H1 (cell line): ENCODE data around the gene FRMD6. TPM values are rescaled to one million over a fixed set of nuclear protein-coding genes. Genes with fewer than 3 reads are reported as not detected.
A peak's percentile ranks its signal among the peaks of the same experiment; 100 is the strongest.

ENCODE experiments used
- CTCF ChIA-PET: fragments of 300-600 bp; sonication (Branson Sonifier 250); formaldehyde crosslinking; loops from one replicate; lab custom pipeline; 2021; ENCODE audit not compliant: partially characterized antibody; lab: Charles Lee
- POLR2A ChIA-PET: fragments of 300-600 bp; sonication (Branson Sonifier 250); formaldehyde crosslinking; loops from one replicate; lab custom pipeline; 2021; ENCODE audit warnings: inconsistent platforms; ENCODE audit not compliant: partially characterized antibody; lab: Charles Lee
- DNase-seq, 2 experiments: peaks; one replicate each; pipeline versions ENCODE4 v3.0.0 to v3.0.0-alpha.2; 2010 to 2022; ENCODE audit warnings: low spot score in 2 of 2, low read depth in 1 of 2, mixed read lengths in 1 of 2
- FAIRE-seq: peaks from 2 replicates; lab custom pipeline; 2011; peaks lifted over from hg19 to GRCh38; lab: Jason Lieb, UNC
- H2AFZ ChIP-seq: 2 replicates; pipeline ENCODE4 v1.8.1; 2012; ENCODE audit warnings: low read length, inconsistent platforms
- H2AK5ac ChIP-seq: 2 replicates; pipeline ENCODE4 v1.6.1; 2013; ENCODE audit warnings: low read depth, low read length
- H2BK120ac ChIP-seq: replicated peaks from 2 replicates; pipeline ENCODE3; 2013; ENCODE audit warnings: low read depth, low read length, inconsistent platforms
- H2BK12ac ChIP-seq: 2 replicates; pipeline ENCODE4 v1.6.1; 2013; ENCODE audit warnings: low read depth, low read length
- H2BK15ac ChIP-seq: 2 replicates; pipeline ENCODE4 v1.6.1; 2013; ENCODE audit warnings: low read length
- H2BK20ac ChIP-seq: 2 replicates; pipeline ENCODE4 v1.6.1; 2013; ENCODE audit warnings: low read length
- H2BK5ac ChIP-seq: 2 replicates; pipeline ENCODE4 v1.6.1; 2013; ENCODE audit warnings: low read depth, low read length
- H3K14ac ChIP-seq: 2 replicates; pipeline ENCODE4 v1.6.1; 2013; ENCODE audit warnings: inconsistent platforms; ENCODE audit not compliant: insufficient read length
- H3K18ac ChIP-seq: 2 replicates; pipeline ENCODE4 v1.6.1; 2013; ENCODE audit warnings: low read length; ENCODE audit errors: extremely low read depth
- H3K23ac ChIP-seq: 2 replicates; pipeline ENCODE4 v1.6.1; 2013; ENCODE audit warnings: inconsistent platforms; ENCODE audit not compliant: insufficient read length
- H3K23me2 ChIP-seq: 2 replicates; pipeline ENCODE4 v1.6.1; 2013; ENCODE audit warnings: low read depth, low read length
- H3K27ac ChIP-seq: 2 replicates; pipeline ENCODE4 v1.6.1; 2011; ENCODE audit warnings: low read depth, low read length, inconsistent platforms
- H3K27me3 ChIP-seq, 4 experiments: replicated peaks in 1 of 4; 1 replicate in 1 of 4; 2 replicates in 3 of 4; pipeline versions ENCODE4 v1.6.1 to v1.8.1; 2011 to 2013; ENCODE audit warnings: low read length in 3 of 4, mild to moderate bottlenecking in 3 of 4, inconsistent platforms in 2 of 4, mixed read lengths in 2 of 4, moderate library complexity in 1 of 4; ENCODE audit not compliant: control insufficient read depth in 3 of 4, insufficient read depth in 3 of 4; ENCODE audit errors: extremely low read depth in 1 of 4
- H3K36me3 ChIP-seq, 4 experiments: 2 replicates each; pipeline versions ENCODE4 v1.6.1 to v1.8.1; 2011 to 2013; ENCODE audit warnings: mild to moderate bottlenecking in 4 of 4, low read length in 3 of 4, moderate library complexity in 2 of 4, control low read depth in 1 of 4, inconsistent platforms in 1 of 4; ENCODE audit not compliant: insufficient read depth in 4 of 4, control insufficient read depth in 2 of 4
- H3K4ac ChIP-seq: replicated peaks from 2 replicates; pipeline ENCODE3; 2013; ENCODE audit warnings: low read length, low read depth, mixed read lengths, inconsistent platforms; ENCODE audit not compliant: insufficient read length
- H3K4me1 ChIP-seq, 4 experiments: replicated peaks in 1 of 4; 1 replicate in 1 of 4; 2 replicates in 3 of 4; pipeline versions ENCODE4 v1.6.1 to v1.8.1; 2011 to 2013; ENCODE audit warnings: low read length in 3 of 4, inconsistent platforms in 2 of 4, mixed read lengths in 1 of 4; ENCODE audit not compliant: insufficient read depth in 4 of 4, control insufficient read depth in 3 of 4
- H3K4me2 ChIP-seq, 2 experiments: 2 replicates each; pipeline versions ENCODE4 v1.6.1 to v1.8.1; 2011 to 2013; ENCODE audit warnings: low read depth in 2 of 2, low read length in 2 of 2, control low read depth in 1 of 2, inconsistent platforms in 1 of 2, mild to moderate bottlenecking in 1 of 2; ENCODE audit not compliant: insufficient read depth in 1 of 2
- H3K4me3 ChIP-seq, 4 experiments: fragments of 200-600, 300-600 bp in 1 of 4; sonication (generic), shearing (Covaris generic), sonication (Bioruptor Twin) in 1 of 4; 2 replicates each; pipeline versions ENCODE4 v1.5.1 to v1.8.1; 2011 to 2016; ENCODE audit warnings: low read length in 4 of 4, low read depth in 3 of 4, control low read depth in 2 of 4, inconsistent platforms in 2 of 4, mild to moderate bottlenecking in 2 of 4, mixed read lengths in 1 of 4, moderate library complexity in 1 of 4; ENCODE audit not compliant: insufficient read depth in 2 of 4; ENCODE audit errors: extremely low read depth in 1 of 4
- H3K56ac ChIP-seq: replicated peaks from 2 replicates; pipeline ENCODE3; 2013; ENCODE audit warnings: low read depth, mild to moderate bottlenecking, mixed read lengths, low read length, inconsistent platforms; ENCODE audit not compliant: insufficient read length
- H3K79me1 ChIP-seq: 2 replicates; pipeline ENCODE4 v1.6.1; 2013; ENCODE audit warnings: low read depth, low read length, control low read depth
- H3K79me2 ChIP-seq, 2 experiments: 2 replicates each; pipeline versions ENCODE4 v1.6.1 to v1.8.1; 2012 to 2013; ENCODE audit warnings: low read length in 2 of 2, mild to moderate bottlenecking in 2 of 2, inconsistent platforms in 1 of 2; ENCODE audit not compliant: insufficient read depth in 2 of 2, control insufficient read depth in 1 of 2
- H3K9ac ChIP-seq, 4 experiments: replicated peaks in 1 of 4; 1 replicate in 1 of 4; 2 replicates in 3 of 4; pipeline versions ENCODE4 v1.6.1 to v1.8.1; 2011 to 2013; ENCODE audit warnings: low read depth in 3 of 4, low read length in 3 of 4, control low read depth in 2 of 4, mild to moderate bottlenecking in 2 of 4, moderate library complexity in 2 of 4, inconsistent platforms in 1 of 4; ENCODE audit errors: extremely low read depth in 1 of 4
- H3K9me3 ChIP-seq, 2 experiments: 2 replicates each; pipeline versions ENCODE4 v1.6.1 to v1.8.1; 2012 to 2013; ENCODE audit warnings: mild to moderate bottlenecking in 2 of 2, moderate library complexity in 2 of 2, control low read depth in 1 of 2, inconsistent platforms in 1 of 2, low read depth in 1 of 2, low read length in 1 of 2, mixed read lengths in 1 of 2; ENCODE audit not compliant: insufficient read depth in 2 of 2
- H4K20me1 ChIP-seq, 2 experiments: replicated peaks in 1 of 2; 2 replicates each; pipeline versions ENCODE3 to v1.8.1; 2011 to 2013; ENCODE audit warnings: inconsistent platforms in 2 of 2, low read length in 2 of 2, mild to moderate bottlenecking in 1 of 2; ENCODE audit not compliant: insufficient read depth in 2 of 2, control insufficient read depth in 1 of 2
- H4K5ac ChIP-seq: 2 replicates; pipeline ENCODE4 v1.6.1; 2013; ENCODE audit warnings: low read length, low read depth, mixed read lengths, inconsistent platforms; ENCODE audit not compliant: insufficient read length
- H4K8ac ChIP-seq: 2 replicates; pipeline ENCODE4 v1.8.0; 2013; ENCODE audit warnings: mild to moderate bottlenecking, moderate library complexity, low read length, inconsistent platforms; ENCODE audit not compliant: insufficient read depth; ENCODE audit errors: extremely low read depth
- H4K91ac ChIP-seq: replicated peaks from 2 replicates; pipeline ENCODE3; 2013; ENCODE audit warnings: low read length, mixed read lengths, inconsistent platforms; ENCODE audit not compliant: insufficient read length
- CHD1 ChIP-seq: IDR thresholded peaks from 2 replicates; pipeline ENCODE4 v1.6.1; 2012; ENCODE audit warnings: low read depth, low read length, improper control_type of control experiment
- FOSL1 ChIP-seq: IDR thresholded peaks from 2 replicates; pipeline ENCODE4 v1.6.1; 2011; ENCODE audit warnings: mild to moderate bottlenecking, low read depth, low read length, moderate library complexity; ENCODE audit not compliant: insufficient read depth
- JUND ChIP-seq: IDR thresholded peaks from 2 replicates; pipeline ENCODE4 v1.6.1; 2011; ENCODE audit warnings: mild to moderate bottlenecking, improper control_type of control experiment, low read length
- KDM4A ChIP-seq: IDR thresholded peaks from one replicate; pipeline ENCODE4 v1.7.1; 2012; ENCODE audit warnings: low read depth, mild to moderate bottlenecking, moderate library complexity, low read length, inconsistent platforms; ENCODE audit not compliant: severe bottlenecking
- MAFK ChIP-seq: IDR thresholded peaks from 2 replicates; pipeline ENCODE4 v1.6.1; 2012; ENCODE audit warnings: low read depth, mild to moderate bottlenecking, improper control_type of control experiment, low read length
- NANOG ChIP-seq: IDR thresholded peaks from 2 replicates; pipeline ENCODE4 v1.6.1; 2011; ENCODE audit warnings: low read length, low read depth, mild to moderate bottlenecking, inconsistent platforms; ENCODE audit not compliant: insufficient read depth, poor library complexity, severe bottlenecking
- TAF1 ChIP-seq: IDR thresholded peaks from 2 replicates; pipeline ENCODE4 v1.6.1; 2011; ENCODE audit warnings: mild to moderate bottlenecking, low read depth, low read length
- WGBS, 2 experiments: shearing (Covaris generic) in 1 of 2; methylation state at CpG; one replicate each; pipeline versions ENCODE4 v1.1.6 to v1.1.7; 2013 to 2015; ENCODE audit warnings: low lambda C conversion rate in 2 of 2, mixed read lengths in 2 of 2, inconsistent platforms in 1 of 2, low coverage in 1 of 2, missing lambda C conversion rate in 1 of 2; ENCODE audit not compliant: insufficient replicate concordance in 2 of 2, insufficient coverage in 1 of 2, insufficient read length in 1 of 2; ENCODE audit errors: extremely low coverage in 1 of 2, missing lambda C conversion rate in 1 of 2; 5-methylcytosine and 5-hydroxymethylcytosine counted together
- polyA plus RNA-seq, 7 experiments: library from polyadenylated mRNA; depleted of rRNA in 3 of 7; stranded (reverse) in 5 of 7; unstranded in 2 of 7; fragments of >200 nt in 5 of 7; fragments of 200-250 nt in 2 of 7; gene quantifications; 1 replicate in 5 of 7; 2 replicates in 1 of 7; 4 replicates in 1 of 7; pipeline versions ENCODE4 v1.2.1 to v1.2.3, GENCODE V29; 2011 to 2013; ENCODE audit warnings: missing spikeins in 2 of 7, mixed read lengths in 2 of 7
- total RNA-seq: library from RNA; stranded (reverse); fragmentation: NEBNext Ultra II Directional; extraction: Animal tissue kit (Norgen Biotek cat#: 25700); gene quantifications from 2 replicates; pipeline ENCODE4 v1.2.1, GENCODE V29; 2021

FRMD6 gene
- total and polyA plus RNA-seq, 2 of the 8 experiments (the other 6 are each of a cell fraction or from before 2014, with no cell fraction given): 5.4 to 23.7 TPM

DNA sequence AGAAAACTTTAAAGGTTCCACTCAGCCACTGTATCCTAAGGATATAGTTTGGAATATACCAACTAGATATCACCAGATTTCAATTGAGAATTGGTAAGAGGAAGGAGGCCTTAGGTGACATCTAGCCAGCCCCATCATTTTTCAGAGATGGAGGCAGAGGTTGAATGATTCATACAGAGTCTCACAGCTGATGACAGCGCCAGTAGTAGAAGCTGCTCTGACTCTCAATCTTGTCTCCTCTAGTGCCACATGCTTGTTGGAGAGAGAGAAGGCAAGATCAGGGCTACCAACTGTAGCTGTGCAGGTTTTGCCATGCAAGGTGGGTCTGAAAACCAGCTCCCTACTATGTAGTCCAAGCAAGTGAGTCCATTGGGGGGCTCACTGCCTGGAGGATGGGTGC lies 6.1 kb downstream of the FRMD6 start:
- H3K27me3 ChIP-seq: no peaks in the 10 kb centered on the region
- H3K4me3 ChIP-seq: no peak overlapping the region
- no peak overlapping the region for H3K27ac ChIP-seq
- H3K79me2 ChIP-seq: peaks cover 0 to 49% of the 10 kb centered on the region in 2 experiments; a peak in 3 of 4 replicates
- no peak overlapping the region for H2BK120ac ChIP-seq
- no peak overlapping the region for H2BK15ac ChIP-seq
- 0 out of 2 replicates have a peak overlapping the region, but pooled peaks have one; percentile 53 for H2BK5ac ChIP-seq
- no peak overlapping the region for H2BK20ac ChIP-seq
- DNase-seq (no peak), FAIRE-seq (no peak)
- H3K4me1 ChIP-seq: peaks cover 0 to 9% (median 2%) of the 10 kb centered on the region in 4 experiments; a peak in 5 of 7 replicates
- peaks cover 3% of the 10 kb centered on the region for H3K79me1 ChIP-seq
- H2AFZ ChIP-seq: no peak overlapping the region
- no peak overlapping the region for H3K9ac ChIP-seq
- no peaks in the 10 kb centered on the region for H4K20me1 ChIP-seq
- no peak for TF ChIP-seq NANOG
- TF ChIP-seq FOSL1: no peak
- TF ChIP-seq MAFK: no peak
- TF ChIP-seq CHD1: no peak
- TF ChIP-seq JUND: no peak
- TF ChIP-seq KDM4A: no peak
- TF ChIP-seq TAF1: no peak
- no peak overlapping the region for H4K5ac ChIP-seq
- ChIA-PET POLR2A (no interaction called here), CTCF (interaction anchor here (0.7 to 1.8 kb wide), 3 partner anchors 93 to 119 kb away, joined by 3 to 6 read pairs (median 4); no protein-coding TSS in a partner anchor)
- no peak overlapping the region for H2BK12ac ChIP-seq
- no peak overlapping the region for H3K4ac ChIP-seq
- no peak overlapping the region for H3K18ac ChIP-seq
- no peaks in the 10 kb centered on the region for H3K9me3 ChIP-seq
- H3K14ac ChIP-seq: no peak overlapping the region
- no peak overlapping the region for H2AK5ac ChIP-seq
- no peak overlapping the region for H4K8ac ChIP-seq
- 84% methylated on average over 1 of the region's 1 CpG; no CpG with 5 or more reads in 1 of the 2 experiments for WGBS, 2 experiments
- no peaks in the 10 kb centered on the region for H3K36me3 ChIP-seq
- no peak overlapping the region for H3K4me2 ChIP-seq
- no peak overlapping the region for H4K91ac ChIP-seq
- no peak overlapping the region for H3K23ac ChIP-seq
- no peak overlapping the region for H3K56ac ChIP-seq
- peaks cover 4% of the 10 kb centered on the region for H3K23me2 ChIP-seq
